H1 (cell line): ENCODE data around the gene RALY. TPM values are rescaled to one million over a fixed set of nuclear protein-coding genes. Genes with fewer than 3 reads are reported as not detected.

Source experiments
- CTCF ChIA-PET: fragments of 300-600 bp; sonication (Branson Sonifier 250); formaldehyde crosslinking; loops from one replicate; lab custom pipeline; 2021; ENCODE audit not compliant: partially characterized antibody; lab: Charles Lee
- POLR2A ChIA-PET: fragments of 300-600 bp; sonication (Branson Sonifier 250); formaldehyde crosslinking; loops from one replicate; lab custom pipeline; 2021; ENCODE audit warnings: inconsistent platforms; ENCODE audit not compliant: partially characterized antibody; lab: Charles Lee
- DNase-seq, 2 experiments: peaks; one replicate each; pipeline versions ENCODE4 v3.0.0 to v3.0.0-alpha.2; 2010 to 2022; ENCODE audit warnings: low spot score in 2 of 2, low read depth in 1 of 2, mixed read lengths in 1 of 2
- FAIRE-seq: peaks from 2 replicates; lab custom pipeline; 2011; peaks lifted over from hg19 to GRCh38; lab: Jason Lieb, UNC
- H2AFZ ChIP-seq: 2 replicates; pipeline ENCODE4 v1.8.1; 2012; ENCODE audit warnings: low read length, inconsistent platforms
- H2AK5ac ChIP-seq: 2 replicates; pipeline ENCODE4 v1.6.1; 2013; ENCODE audit warnings: low read depth, low read length
- H2BK120ac ChIP-seq: replicated peaks from 2 replicates; pipeline ENCODE3; 2013; ENCODE audit warnings: low read depth, low read length, inconsistent platforms
- H2BK12ac ChIP-seq: 2 replicates; pipeline ENCODE4 v1.6.1; 2013; ENCODE audit warnings: low read depth, low read length
- H2BK15ac ChIP-seq: 2 replicates; pipeline ENCODE4 v1.6.1; 2013; ENCODE audit warnings: low read length
- H2BK20ac ChIP-seq: 2 replicates; pipeline ENCODE4 v1.6.1; 2013; ENCODE audit warnings: low read length
- H2BK5ac ChIP-seq: 2 replicates; pipeline ENCODE4 v1.6.1; 2013; ENCODE audit warnings: low read depth, low read length
- H3K14ac ChIP-seq: 2 replicates; pipeline ENCODE4 v1.6.1; 2013; ENCODE audit warnings: inconsistent platforms; ENCODE audit not compliant: insufficient read length
- H3K18ac ChIP-seq: 2 replicates; pipeline ENCODE4 v1.6.1; 2013; ENCODE audit warnings: low read length; ENCODE audit errors: extremely low read depth
- H3K23ac ChIP-seq: 2 replicates; pipeline ENCODE4 v1.6.1; 2013; ENCODE audit warnings: inconsistent platforms; ENCODE audit not compliant: insufficient read length
- H3K23me2 ChIP-seq: 2 replicates; pipeline ENCODE4 v1.6.1; 2013; ENCODE audit warnings: low read depth, low read length
- H3K27ac ChIP-seq: 2 replicates; pipeline ENCODE4 v1.6.1; 2011; ENCODE audit warnings: low read depth, low read length, inconsistent platforms
- H3K27me3 ChIP-seq, 4 experiments: replicated peaks in 1 of 4; 1 replicate in 1 of 4; 2 replicates in 3 of 4; pipeline versions ENCODE4 v1.6.1 to v1.8.1; 2011 to 2013; ENCODE audit warnings: low read length in 3 of 4, mild to moderate bottlenecking in 3 of 4, inconsistent platforms in 2 of 4, mixed read lengths in 2 of 4, moderate library complexity in 1 of 4; ENCODE audit not compliant: control insufficient read depth in 3 of 4, insufficient read depth in 3 of 4; ENCODE audit errors: extremely low read depth in 1 of 4
- H3K36me3 ChIP-seq, 4 experiments: 2 replicates each; pipeline versions ENCODE4 v1.6.1 to v1.8.1; 2011 to 2013; ENCODE audit warnings: mild to moderate bottlenecking in 4 of 4, low read length in 3 of 4, moderate library complexity in 2 of 4, control low read depth in 1 of 4, inconsistent platforms in 1 of 4; ENCODE audit not compliant: insufficient read depth in 4 of 4, control insufficient read depth in 2 of 4
- H3K4ac ChIP-seq: replicated peaks from 2 replicates; pipeline ENCODE3; 2013; ENCODE audit warnings: low read length, low read depth, mixed read lengths, inconsistent platforms; ENCODE audit not compliant: insufficient read length
- H3K4me1 ChIP-seq, 4 experiments: replicated peaks in 1 of 4; 1 replicate in 1 of 4; 2 replicates in 3 of 4; pipeline versions ENCODE4 v1.6.1 to v1.8.1; 2011 to 2013; ENCODE audit warnings: low read length in 3 of 4, inconsistent platforms in 2 of 4, mixed read lengths in 1 of 4; ENCODE audit not compliant: insufficient read depth in 4 of 4, control insufficient read depth in 3 of 4
- H3K4me2 ChIP-seq, 2 experiments: 2 replicates each; pipeline versions ENCODE4 v1.6.1 to v1.8.1; 2011 to 2013; ENCODE audit warnings: low read depth in 2 of 2, low read length in 2 of 2, control low read depth in 1 of 2, inconsistent platforms in 1 of 2, mild to moderate bottlenecking in 1 of 2; ENCODE audit not compliant: insufficient read depth in 1 of 2
- H3K4me3 ChIP-seq, 4 experiments: fragments of 200-600, 300-600 bp in 1 of 4; sonication (generic), shearing (Covaris generic), sonication (Bioruptor Twin) in 1 of 4; 2 replicates each; pipeline versions ENCODE4 v1.5.1 to v1.8.1; 2011 to 2016; ENCODE audit warnings: low read length in 4 of 4, low read depth in 3 of 4, control low read depth in 2 of 4, inconsistent platforms in 2 of 4, mild to moderate bottlenecking in 2 of 4, mixed read lengths in 1 of 4, moderate library complexity in 1 of 4; ENCODE audit not compliant: insufficient read depth in 2 of 4; ENCODE audit errors: extremely low read depth in 1 of 4
- H3K56ac ChIP-seq: replicated peaks from 2 replicates; pipeline ENCODE3; 2013; ENCODE audit warnings: low read depth, mild to moderate bottlenecking, mixed read lengths, low read length, inconsistent platforms; ENCODE audit not compliant: insufficient read length
- H3K79me1 ChIP-seq: 2 replicates; pipeline ENCODE4 v1.6.1; 2013; ENCODE audit warnings: low read depth, low read length, control low read depth
- H3K79me2 ChIP-seq, 2 experiments: 2 replicates each; pipeline versions ENCODE4 v1.6.1 to v1.8.1; 2012 to 2013; ENCODE audit warnings: low read length in 2 of 2, mild to moderate bottlenecking in 2 of 2, inconsistent platforms in 1 of 2; ENCODE audit not compliant: insufficient read depth in 2 of 2, control insufficient read depth in 1 of 2
- H3K9ac ChIP-seq, 4 experiments: replicated peaks in 1 of 4; 1 replicate in 1 of 4; 2 replicates in 3 of 4; pipeline versions ENCODE4 v1.6.1 to v1.8.1; 2011 to 2013; ENCODE audit warnings: low read depth in 3 of 4, low read length in 3 of 4, control low read depth in 2 of 4, mild to moderate bottlenecking in 2 of 4, moderate library complexity in 2 of 4, inconsistent platforms in 1 of 4; ENCODE audit errors: extremely low read depth in 1 of 4
- H3K9me3 ChIP-seq, 2 experiments: 2 replicates each; pipeline versions ENCODE4 v1.6.1 to v1.8.1; 2012 to 2013; ENCODE audit warnings: mild to moderate bottlenecking in 2 of 2, moderate library complexity in 2 of 2, control low read depth in 1 of 2, inconsistent platforms in 1 of 2, low read depth in 1 of 2, low read length in 1 of 2, mixed read lengths in 1 of 2; ENCODE audit not compliant: insufficient read depth in 2 of 2
- H4K20me1 ChIP-seq, 2 experiments: replicated peaks in 1 of 2; 2 replicates each; pipeline versions ENCODE3 to v1.8.1; 2011 to 2013; ENCODE audit warnings: inconsistent platforms in 2 of 2, low read length in 2 of 2, mild to moderate bottlenecking in 1 of 2; ENCODE audit not compliant: insufficient read depth in 2 of 2, control insufficient read depth in 1 of 2
- H4K5ac ChIP-seq: 2 replicates; pipeline ENCODE4 v1.6.1; 2013; ENCODE audit warnings: low read length, low read depth, mixed read lengths, inconsistent platforms; ENCODE audit not compliant: insufficient read length
- H4K8ac ChIP-seq: 2 replicates; pipeline ENCODE4 v1.8.0; 2013; ENCODE audit warnings: mild to moderate bottlenecking, moderate library complexity, low read length, inconsistent platforms; ENCODE audit not compliant: insufficient read depth; ENCODE audit errors: extremely low read depth
- H4K91ac ChIP-seq: replicated peaks from 2 replicates; pipeline ENCODE3; 2013; ENCODE audit warnings: low read length, mixed read lengths, inconsistent platforms; ENCODE audit not compliant: insufficient read length
- NANOG ChIP-seq: IDR thresholded peaks from 2 replicates; pipeline ENCODE4 v1.6.1; 2011; ENCODE audit warnings: low read length, low read depth, mild to moderate bottlenecking, inconsistent platforms; ENCODE audit not compliant: insufficient read depth, poor library complexity, severe bottlenecking
- TAF1 ChIP-seq: IDR thresholded peaks from 2 replicates; pipeline ENCODE4 v1.6.1; 2011; ENCODE audit warnings: mild to moderate bottlenecking, low read depth, low read length
- WGBS, 2 experiments: shearing (Covaris generic) in 1 of 2; methylation state at CpG; one replicate each; pipeline versions ENCODE4 v1.1.6 to v1.1.7; 2013 to 2015; ENCODE audit warnings: low lambda C conversion rate in 2 of 2, mixed read lengths in 2 of 2, inconsistent platforms in 1 of 2, low coverage in 1 of 2, missing lambda C conversion rate in 1 of 2; ENCODE audit not compliant: insufficient replicate concordance in 2 of 2, insufficient coverage in 1 of 2, insufficient read length in 1 of 2; ENCODE audit errors: extremely low coverage in 1 of 2, missing lambda C conversion rate in 1 of 2; 5-methylcytosine and 5-hydroxymethylcytosine counted together
- polyA plus RNA-seq, 7 experiments: library from polyadenylated mRNA; depleted of rRNA in 3 of 7; stranded (reverse) in 5 of 7; unstranded in 2 of 7; fragments of >200 nt in 5 of 7; fragments of 200-250 nt in 2 of 7; gene quantifications; 1 replicate in 5 of 7; 2 replicates in 1 of 7; 4 replicates in 1 of 7; pipeline versions ENCODE4 v1.2.1 to v1.2.3, GENCODE V29; 2011 to 2013; ENCODE audit warnings: missing spikeins in 2 of 7, mixed read lengths in 2 of 7
- total RNA-seq: library from RNA; stranded (reverse); fragmentation: NEBNext Ultra II Directional; extraction: Animal tissue kit (Norgen Biotek cat#: 25700); gene quantifications from 2 replicates; pipeline ENCODE4 v1.2.1, GENCODE V29; 2021

Gene RALY
- total and polyA plus RNA-seq, 2 of the 8 experiments (the other 6 are each of a cell fraction or from before 2014, with no cell fraction given) = 133 to 148 TPM

- peaks cover 22 to 89% of the 10 kb centered on the region in 2 experiments for H3K79me2 ChIP-seq
- no peak overlapping the region for H2BK20ac ChIP-seq
- no peak overlapping the region for H2BK5ac ChIP-seq
- H3K9me3 ChIP-seq = no peaks in the 10 kb centered on the region
- FAIRE-seq = no peak
- no peak for DNase-seq
- peaks cover 26 to 33% of the 10 kb centered on the region in 2 experiments for H4K20me1 ChIP-seq
- H2BK15ac ChIP-seq = no peak overlapping the region
- peaks cover 5% of the 10 kb centered on the region; the same call in 1 of the 2 replicates for H3K79me1 ChIP-seq
- H3K4ac ChIP-seq = no peak overlapping the region
- H3K56ac ChIP-seq = no peak overlapping the region
- H2BK12ac ChIP-seq = no peak overlapping the region
- peaks cover 27 to 81% (median 62%) of the 10 kb centered on the region in 4 experiments for H3K36me3 ChIP-seq
- no peak overlapping the region for H3K18ac ChIP-seq
- ChIA-PET POLR2A (interaction anchor here (1.5 to 11.7 kb wide), 5 partner anchors 8 to 19 kb away, joined by 3 to 236 read pairs (median 4); partner anchors contain the start of gene EIF2S2), CTCF (no interaction called here)
- no peak overlapping the region for H3K4me3 ChIP-seq
- H3K4me1 ChIP-seq = no peaks in the 10 kb centered on the region
- no peak overlapping the region for H3K23ac ChIP-seq
- H2BK120ac ChIP-seq = no peak overlapping the region
- H2AFZ ChIP-seq = no peak overlapping the region
- H3K14ac ChIP-seq = no peak overlapping the region
- no peak overlapping the region for H4K5ac ChIP-seq
- TF ChIP-seq TAF1 (no peak), NANOG (no peak)
- H3K23me2 ChIP-seq = no peaks in the 10 kb centered on the region
- H3K27me3 ChIP-seq = no peaks in the 10 kb centered on the region
- no peak overlapping the region for H2AK5ac ChIP-seq
- no peak overlapping the region for H4K91ac ChIP-seq
- H4K8ac ChIP-seq = no peak overlapping the region
- H3K4me2 ChIP-seq = no peak overlapping the region
- H3K27ac ChIP-seq = no peak overlapping the region
- no peak overlapping the region for H3K9ac ChIP-seq
- 100% methylated on average over 3 of the region's 3 CpGs; no CpG with 5 or more reads in 1 of the 2 experiments for WGBS, 2 experiments
Measured at GRCh38 chr20:34104059-34104458, 110.3 kb downstream of the RALY start.
